ENCODE measurements around the gene HK2. TPM values are rescaled to one million over a fixed set of nuclear protein-coding genes. Genes with fewer than 3 reads are reported as not detected.

HK2 gene
- total RNA-seq, 2 experiments from 2014 or later = 7.7 to 8.9 TPM

- ChIA-PET POLR2A (no interaction called here), CTCF (no interaction called here)
Measured at GRCh38 chr2:74822771-74823566, 11.0 kb upstream of the HK2 start.

GRCh38 chr2:74824679-74825078 lies 9.2 kb upstream of the HK2 start:
- no peak for DNase-seq
- Mint-ChIP-seq H3K27me3 (no peaks in the 10 kb centered on the region), H3K4me1 (ENCODE audit: low read depth) (no peaks in the 10 kb centered on the region), H3K4me3 (no peak overlapping the region), H3K36me3 (ENCODE audit: low read depth) (no peaks in the 10 kb centered on the region), H3K9me3 (no peaks in the 10 kb centered on the region), H3K27ac (no peak overlapping the region)
- Histone ChIP-seq H3K27me3 (ENCODE audit: control insufficient read depth in 1 of 2, insufficient read depth in 2 of 2, low read length in 2 of 2) (no peaks in the 10 kb centered on the region), H3K27ac (ENCODE audit: low read depth in 1 of 2, low read length in 2 of 2) (no peak overlapping the region), H3K9me3 (ENCODE audit: control insufficient read depth in 1 of 2, insufficient read depth in 1 of 2, low read length in 2 of 2) (no peaks in the 10 kb centered on the region), H3K36me3 (ENCODE audit: insufficient read depth, low read length) (no peaks in the 10 kb centered on the region), H3K4me3 (ENCODE audit: low read length) (no peak overlapping the region), H3K4me1 (ENCODE audit: insufficient read depth, low read length) (no peaks in the 10 kb centered on the region)
- no peak for ATAC-seq (ENCODE audit: poor library complexity)
- intact Hi-C loops (cut with DNase I, micrococcal nuclease) = no loop called here
- TF ChIP-seq CTCF (IDR thresholded peaks at IDR 0.05) = no peak
- CTCF ChIA-PET = no interaction called here
- POLR2A ChIA-PET = no interaction called here

More at GRCh38 chr2:74822771-74823566, 11.0 kb upstream of the HK2 start:
- DNase-seq = no peak
- Mint-ChIP-seq H3K27ac (no peak overlapping the region), H3K27me3 (no peaks in the 10 kb centered on the region), H3K4me1 (ENCODE audit: low read depth) (no peaks in the 10 kb centered on the region), H3K4me3 (no peak overlapping the region), H3K9me3 (no peaks in the 10 kb centered on the region), H3K36me3 (ENCODE audit: low read depth) (no peaks in the 10 kb centered on the region)
- no peaks in the 10 kb centered on the region for H3K27me3 ChIP-seq (ENCODE audit: control insufficient read depth in 1 of 2, insufficient read depth in 2 of 2, low read length in 2 of 2)
- intact Hi-C loops (cut with DNase I, micrococcal nuclease) = no loop called here
- no peak for ATAC-seq (ENCODE audit: poor library complexity)
- H3K9me3 ChIP-seq (ENCODE audit: control insufficient read depth in 1 of 2, insufficient read depth in 1 of 2, low read length in 2 of 2) = no peaks in the 10 kb centered on the region
- H3K36me3 ChIP-seq (ENCODE audit: insufficient read depth, low read length) = no peaks in the 10 kb centered on the region
- no peak overlapping the region for H3K27ac ChIP-seq (ENCODE audit: low read depth in 1 of 2, low read length in 2 of 2)
- TF ChIP-seq CTCF (IDR thresholded peaks at IDR 0.05) = no peak
- H3K4me1 ChIP-seq (ENCODE audit: insufficient read depth, low read length) = no peaks in the 10 kb centered on the region
- no peak overlapping the region for H3K4me3 ChIP-seq (ENCODE audit: low read length)

GRCh38 chr2:74828543-74828942 lies 5.4 kb upstream of the HK2 start:
- Histone ChIP-seq H3K36me3 (ENCODE audit: insufficient read depth, low read length) (no peaks in the 10 kb centered on the region), H3K27me3 (ENCODE audit: control insufficient read depth in 1 of 2, insufficient read depth in 2 of 2, low read length in 2 of 2) (no peaks in the 10 kb centered on the region), H3K9me3 (ENCODE audit: control insufficient read depth in 1 of 2, insufficient read depth in 1 of 2, low read length in 2 of 2) (no peaks in the 10 kb centered on the region), H3K4me1 (ENCODE audit: insufficient read depth, low read length) (peaks cover 5% of the 10 kb centered on the region), H3K27ac (ENCODE audit: low read depth in 1 of 2, low read length in 2 of 2) (no peak overlapping the region), H3K4me3 (ENCODE audit: low read length) (no peak overlapping the region)
- Mint-ChIP-seq H3K4me1 (ENCODE audit: low read depth) (no peaks in the 10 kb centered on the region), H3K27ac (no peak overlapping the region), H3K27me3 (no peaks in the 10 kb centered on the region), H3K9me3 (no peaks in the 10 kb centered on the region), H3K36me3 (ENCODE audit: low read depth) (no peaks in the 10 kb centered on the region), H3K4me3 (no peak overlapping the region)
- no peak for DNase-seq
- intact Hi-C loops (cut with DNase I, micrococcal nuclease) = no loop called here
- ChIA-PET CTCF (no interaction called here), POLR2A (no interaction called here)
- TF ChIP-seq CTCF (IDR thresholded peaks at IDR 0.05) = no peak
- ATAC-seq (ENCODE audit: poor library complexity) = no peak

Measured in CD4-positive, alpha-beta T cell (primary cell).